Panc1 (cell line): ENCODE results near the gene ANXA3. TPM values are rescaled to one million over a fixed set of nuclear protein-coding genes. Genes with fewer than 3 reads are reported as not detected.

Experiments used
- ATAC-seq: fragments of 200-7000 bp; cut with Tn5 transposase; 2 replicates; pipeline ENCODE4 v1.9.1; 2020; ENCODE audit warnings: mild to moderate bottlenecking, moderate library complexity
- BruUV-seq: library from RNA; stranded (reverse); fragments of 400-500 nt; replicated peaks from 2 replicates; lab custom pipeline; 2021; lab: Mats Ljungman, UMichigan
- CTCF ChIA-PET: fragments of 300-600 bp; sonication (Branson Sonifier 250); formaldehyde crosslinking; loops from one replicate; lab custom pipeline; 2022; ENCODE audit warnings: antibody characterized with exemption; lab: Charles Lee
- POLR2A ChIA-PET: fragments of 300-600 bp; sonication (Branson Sonifier 250); formaldehyde crosslinking; loops from one replicate; lab custom pipeline; 2022; ENCODE audit warnings: antibody characterized with exemption; lab: Charles Lee
- DNase-seq: peaks from one replicate; pipeline ENCODE4 v3.0.0-alpha.2; 2010; ENCODE audit warnings: low read depth, low spot score
- H3K27ac ChIP-seq: 2 replicates; pipeline ENCODE4 v1.5.1; 2011; ENCODE audit warnings: mild to moderate bottlenecking, low read length, inconsistent platforms
- H3K27me3 ChIP-seq: fragments of 200-500 bp; sonication (Bioruptor generic); 2 replicates; pipeline ENCODE4 v1.6.0; 2014; ENCODE audit warnings: low read length, inconsistent platforms; ENCODE audit not compliant: control insufficient read depth, insufficient read depth
- H3K36me3 ChIP-seq: fragments of 200-500 bp; sonication (Bioruptor generic); 2 replicates; pipeline ENCODE4 v1.5.1; 2014; ENCODE audit warnings: inconsistent platforms, mild to moderate bottlenecking, low read length, moderate library complexity; ENCODE audit not compliant: control insufficient read depth, insufficient read depth
- H3K4me1 ChIP-seq: 2 replicates; pipeline ENCODE4 v1.5.1; 2011; ENCODE audit warnings: inconsistent platforms, mild to moderate bottlenecking, low read length, moderate library complexity; ENCODE audit not compliant: control insufficient read depth, insufficient read depth
- H3K4me3 ChIP-seq, 2 experiments: 2 replicates each; pipeline ENCODE4 v1.5.1; 2011 to 2012; ENCODE audit warnings: low read depth in 2 of 2, low read length in 2 of 2, mild to moderate bottlenecking in 2 of 2, inconsistent platforms in 1 of 2, moderate library complexity in 1 of 2
- H3K9me3 ChIP-seq: fragments of 200-500 bp; sonication (Bioruptor generic); 2 replicates; pipeline ENCODE4 v1.5.1; 2014; ENCODE audit warnings: low read depth, mild to moderate bottlenecking, inconsistent platforms, low read length, moderate library complexity; ENCODE audit not compliant: control insufficient read depth, insufficient read depth
- POLR2AphosphoS5 ChIP-seq: IDR thresholded peaks from 2 replicates; pipeline ENCODE4 v1.6.1; 2012; ENCODE audit warnings: mild to moderate bottlenecking, low read depth, low read length, moderate library complexity
- REST ChIP-seq, 2 experiments: IDR thresholded peaks; 2 replicates each; pipeline ENCODE4 v1.6.1; 2011 to 2012; ENCODE audit warnings: low read depth in 2 of 2, control low read depth in 1 of 2, low read length in 1 of 2, mild to moderate bottlenecking in 1 of 2, moderate library complexity in 1 of 2; ENCODE audit not compliant: insufficient read depth in 1 of 2
- SIN3A ChIP-seq: IDR thresholded peaks from 2 replicates; pipeline ENCODE4 v1.6.1; 2012; ENCODE audit warnings: low read depth, mild to moderate bottlenecking, low read length, moderate library complexity, borderline replicate concordance; ENCODE audit not compliant: insufficient read depth
- TCF7L2 ChIP-seq: IDR thresholded peaks from 2 replicates; pipeline ENCODE4 v1.6.1; 2011; ENCODE audit warnings: mild to moderate bottlenecking, low read depth, low read length, inconsistent platforms
- in situ Hi-C: cut with HindIII; loops from 2 replicates; pipeline ENCODE4 v1.10.0; 2016; ENCODE audit warnings: low sequenced_read_pairs, low pct_unique_long_range_greater_than_20kb
- intact Hi-C: fragments of 100-400 bp; cut with micrococcal nuclease; formaldehyde crosslinking; loops from one replicate; pipeline ENCODE4 v1.10.0; 2022; ENCODE audit not compliant: unreplicated experiment
- total RNA-seq: library from RNA; stranded (reverse); gene quantifications from one replicate; pipeline ENCODE4 v1.2.1, GENCODE V29; 2021; ENCODE audit not compliant: unreplicated experiment
- TF ChIP-seq, protein P1 (sequence below): fragments of 450-650 bp; IDR thresholded peaks from 2 replicates; pipeline ENCODE4 v1.5.1; 2017; ENCODE audit warnings: mild to moderate bottlenecking

ANXA3 gene
- total RNA-seq, 1 experiment from 2014 or later, result 1.5 TPM

DNA sequence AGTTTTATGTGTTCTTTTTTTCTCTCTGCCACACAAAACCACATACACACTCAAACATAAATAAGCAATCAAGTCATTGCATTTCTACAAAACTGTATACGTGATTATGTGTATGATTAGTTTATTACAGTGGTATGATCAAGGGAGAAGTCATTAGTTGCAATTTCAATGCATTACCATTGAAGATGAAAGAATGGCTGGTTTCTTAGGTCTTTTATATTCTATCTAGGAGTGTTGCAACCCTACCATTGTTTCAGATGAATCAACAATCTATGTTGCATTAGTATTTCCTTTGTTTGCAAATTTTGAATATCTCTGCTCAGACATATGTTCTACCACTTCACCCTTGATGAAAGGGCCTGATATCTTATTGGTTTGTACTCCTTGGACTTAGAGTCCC is 6.8 kb downstream of the ANXA3 start:
- Histone ChIP-seq H3K4me1 (no peaks in the 10 kb centered on the region), H3K36me3 (no peaks in the 10 kb centered on the region), H3K27ac (no peak overlapping the region), H3K27me3 (no peaks in the 10 kb centered on the region; the same call in 1 of the 2 replicates), H3K4me3 (no peak overlapping the region), H3K9me3 (no peaks in the 10 kb centered on the region)
- no peak for DNase-seq
- POLR2A ChIA-PET, result no interaction called here
- intact Hi-C loops, result no loop called here
- ATAC-seq, result no peak
- CTCF ChIA-PET, result no interaction called here
- in situ Hi-C loops, result no loop called here
- BruUV-seq, result no TSS peak
- TF ChIP-seq SIN3A, result no peak
- TF ChIP-seq TCF7L2, result no peak
- TF ChIP-seq REST (IDR thresholded peaks at IDR 0.05; ENCODE audit: insufficient read depth in 1 of 2, low read depth in 2 of 2, low read length in 1 of 2), result no peak
- no peak for TF ChIP-seq POLR2AphosphoS5
- TF ChIP-seq, protein P1, sequence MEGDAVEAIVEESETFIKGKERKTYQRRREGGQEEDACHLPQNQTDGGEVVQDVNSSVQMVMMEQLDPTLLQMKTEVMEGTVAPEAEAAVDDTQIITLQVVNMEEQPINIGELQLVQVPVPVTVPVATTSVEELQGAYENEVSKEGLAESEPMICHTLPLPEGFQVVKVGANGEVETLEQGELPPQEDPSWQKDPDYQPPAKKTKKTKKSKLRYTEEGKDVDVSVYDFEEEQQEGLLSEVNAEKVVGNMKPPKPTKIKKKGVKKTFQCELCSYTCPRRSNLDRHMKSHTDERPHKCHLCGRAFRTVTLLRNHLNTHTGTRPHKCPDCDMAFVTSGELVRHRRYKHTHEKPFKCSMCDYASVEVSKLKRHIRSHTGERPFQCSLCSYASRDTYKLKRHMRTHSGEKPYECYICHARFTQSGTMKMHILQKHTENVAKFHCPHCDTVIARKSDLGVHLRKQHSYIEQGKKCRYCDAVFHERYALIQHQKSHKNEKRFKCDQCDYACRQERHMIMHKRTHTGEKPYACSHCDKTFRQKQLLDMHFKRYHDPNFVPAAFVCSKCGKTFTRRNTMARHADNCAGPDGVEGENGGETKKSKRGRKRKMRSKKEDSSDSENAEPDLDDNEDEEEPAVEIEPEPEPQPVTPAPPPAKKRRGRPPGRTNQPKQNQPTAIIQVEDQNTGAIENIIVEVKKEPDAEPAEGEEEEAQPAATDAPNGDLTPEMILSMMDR, result no peak

- H3K9me3 ChIP-seq, result no peaks in the 10 kb centered on the region
- no peaks in the 10 kb centered on the region for H3K36me3 ChIP-seq
- no peak for TF ChIP-seq POLR2AphosphoS5
- no peak for TF ChIP-seq REST (IDR thresholded peaks at IDR 0.05; ENCODE audit: insufficient read depth in 1 of 2, low read depth in 2 of 2, low read length in 1 of 2)
- no peak for TF ChIP-seq TCF7L2
- TF ChIP-seq SIN3A, result no peak
- TF ChIP-seq, protein P1, result no peak
- no peak overlapping the region for H3K27ac ChIP-seq
- ATAC-seq (no peak), DNase-seq (no peak)
- intact Hi-C loops, result no loop called here
- no peaks in the 10 kb centered on the region for H3K4me1 ChIP-seq
- H3K4me3 ChIP-seq, result no peak overlapping the region
- BruUV-seq, result no TSS peak
- ChIA-PET CTCF (interaction anchor here (0.6 kb wide), 1 partner anchor 797 kb away, joined by 3 read pairs; no protein-coding TSS in a partner anchor), POLR2A (no interaction called here)
- in situ Hi-C loops, result no loop called here
- H3K27me3 ChIP-seq, result no peaks in the 10 kb centered on the region; the same call in 1 of the 2 replicates
These were observed 8.9 kb downstream of the ANXA3 start for GRCh38 chr4:78560296-78560963.
